Hepatocyte (in vitro differentiated cells): ENCODE data around the gene TAS2R8.

Source experiments
- EZH2 ChIP-seq: fragments of 200-600 bp; sonication (generic); IDR thresholded peaks from 2 replicates; pipeline ENCODE4 v1.6.1; 2016; ENCODE audit warnings: antibody characterized with exemption, mild to moderate bottlenecking, borderline replicate concordance
- EZH2phosphoT487 ChIP-seq: fragments of 200-600 bp; sonication (generic); IDR thresholded peaks from one replicate; pipeline ENCODE4 v1.6.1; 2018; ENCODE audit warnings: antibody characterized with exemption, mild to moderate bottlenecking, low read depth, moderate library complexity; ENCODE audit not compliant: unreplicated experiment, severe bottlenecking
- TF ChIP-seq, protein P1 (sequence below): fragments of 200-600 bp; sonication (generic); IDR thresholded peaks from 2 replicates; pipeline ENCODE4 v1.5.1; 2016; ENCODE audit warnings: antibody characterized with exemption, mild to moderate bottlenecking; ENCODE audit not compliant: poor library complexity

- TF ChIP-seq, protein P1, sequence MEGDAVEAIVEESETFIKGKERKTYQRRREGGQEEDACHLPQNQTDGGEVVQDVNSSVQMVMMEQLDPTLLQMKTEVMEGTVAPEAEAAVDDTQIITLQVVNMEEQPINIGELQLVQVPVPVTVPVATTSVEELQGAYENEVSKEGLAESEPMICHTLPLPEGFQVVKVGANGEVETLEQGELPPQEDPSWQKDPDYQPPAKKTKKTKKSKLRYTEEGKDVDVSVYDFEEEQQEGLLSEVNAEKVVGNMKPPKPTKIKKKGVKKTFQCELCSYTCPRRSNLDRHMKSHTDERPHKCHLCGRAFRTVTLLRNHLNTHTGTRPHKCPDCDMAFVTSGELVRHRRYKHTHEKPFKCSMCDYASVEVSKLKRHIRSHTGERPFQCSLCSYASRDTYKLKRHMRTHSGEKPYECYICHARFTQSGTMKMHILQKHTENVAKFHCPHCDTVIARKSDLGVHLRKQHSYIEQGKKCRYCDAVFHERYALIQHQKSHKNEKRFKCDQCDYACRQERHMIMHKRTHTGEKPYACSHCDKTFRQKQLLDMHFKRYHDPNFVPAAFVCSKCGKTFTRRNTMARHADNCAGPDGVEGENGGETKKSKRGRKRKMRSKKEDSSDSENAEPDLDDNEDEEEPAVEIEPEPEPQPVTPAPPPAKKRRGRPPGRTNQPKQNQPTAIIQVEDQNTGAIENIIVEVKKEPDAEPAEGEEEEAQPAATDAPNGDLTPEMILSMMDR, result no peak
- no peak for TF ChIP-seq EZH2phosphoT487
- no peak for TF ChIP-seq EZH2
These were observed at the start of gene TAS2R8 for GRCh38 chr12:10807186-10807585.
